GM12892 (cell line): Measurements from ENCODE around the gene ANGPTL8.

ENCODE experiments used
- DNase-seq: peaks from one replicate; pipeline ENCODE4 v3.0.0; 2011; ENCODE audit not compliant: insufficient read length
- FAIRE-seq: peaks from 2 replicates; lab custom pipeline; 2011; peaks lifted over from hg19 to GRCh38; lab: Jason Lieb, UNC
- POLR2A ChIP-seq: IDR thresholded peaks from 2 replicates; pipeline ENCODE4 v1.6.1; 2011; ENCODE audit warnings: low read depth, low read length, control low read depth
- POLR2AphosphoS5 ChIP-seq: IDR thresholded peaks from 2 replicates; pipeline ENCODE4 v1.6.1; 2011; ENCODE audit warnings: low read depth, low read length, control low read depth
- TAF1 ChIP-seq: IDR thresholded peaks from 2 replicates; pipeline ENCODE4 v1.6.1; 2011; ENCODE audit warnings: low read depth, mild to moderate bottlenecking, control low read depth, low read length, borderline replicate concordance

Gene ANGPTL8

DNA sequence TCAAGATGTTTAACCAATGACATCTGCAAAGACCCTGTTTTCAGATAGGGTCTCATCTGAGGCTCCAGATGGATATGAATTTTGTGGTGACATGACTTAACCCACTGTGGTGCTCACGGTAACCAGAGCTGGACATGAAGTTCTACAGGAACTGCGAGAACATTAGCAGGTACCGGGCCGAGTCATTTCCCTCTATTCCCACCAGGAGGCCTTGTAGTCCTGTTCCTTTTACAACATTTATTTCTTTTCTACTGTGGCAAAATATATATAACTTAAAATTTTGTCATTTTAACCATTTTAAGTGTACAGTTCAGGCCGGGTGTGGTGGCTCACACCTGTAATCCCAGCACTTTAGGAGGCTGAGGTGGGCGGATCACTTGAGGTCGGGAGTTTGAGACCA, 48.9 kb downstream of the ANGPTL8 start:
- DNase-seq (no peak), FAIRE-seq (no peak)
- no peak for TF ChIP-seq TAF1

DNA sequence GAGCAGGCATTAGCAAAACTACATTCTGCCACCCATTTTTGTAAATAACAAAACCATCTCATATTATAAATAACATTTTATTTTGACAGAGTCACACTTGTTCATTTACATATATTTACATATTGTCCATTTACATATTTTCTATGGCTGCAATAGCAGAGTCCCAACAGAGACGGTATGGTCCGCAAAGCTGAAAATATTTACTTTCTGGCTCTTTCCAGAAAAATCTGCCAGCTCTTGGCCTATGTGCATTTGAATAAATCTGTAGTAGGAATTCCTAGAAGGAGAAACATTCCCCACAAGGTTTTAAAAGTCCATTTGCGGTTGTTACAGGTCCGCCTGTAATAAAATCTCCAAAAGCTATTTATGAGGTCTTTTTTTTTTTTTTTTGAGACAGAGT, 50.8 kb downstream of the ANGPTL8 start:
- no peak for DNase-seq
- no peak for FAIRE-seq
- no peak for TF ChIP-seq POLR2A
- no peak for TF ChIP-seq TAF1
- no peak for TF ChIP-seq POLR2AphosphoS5

DNA sequence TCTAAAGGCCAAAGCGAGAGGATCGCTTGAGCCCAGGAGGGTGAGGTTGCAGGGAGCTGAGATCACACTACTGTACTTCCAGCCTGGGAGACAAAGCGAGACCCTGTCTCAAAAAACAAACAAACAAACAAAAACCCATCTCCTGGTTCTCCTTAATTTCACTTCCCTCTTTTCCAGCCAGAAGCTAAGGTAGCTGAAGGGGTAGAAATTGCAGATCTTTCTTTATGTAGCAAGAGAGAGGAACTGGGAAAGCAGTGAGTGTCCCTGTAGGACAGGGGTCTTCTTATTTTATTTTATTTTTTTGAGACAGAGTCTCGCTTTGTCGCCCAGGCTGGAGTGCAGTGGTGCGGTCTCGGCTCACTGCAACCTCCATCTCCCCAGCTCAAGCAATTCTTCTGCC, 52.0 kb downstream of the ANGPTL8 start:
- no peak for DNase-seq
- TF ChIP-seq POLR2AphosphoS5, result no peak
- TF ChIP-seq POLR2A, result no peak
- no peak for TF ChIP-seq TAF1
- no peak for FAIRE-seq
